Measurements from ENCODE around the gene KLHL17. TPM values are rescaled to one million over a fixed set of nuclear protein-coding genes. Genes with fewer than 3 reads are reported as not detected.

Gene KLHL17
- total and polyA plus RNA-seq, 9 of the 15 experiments (the other 6 are each of a cell fraction or from before 2014, with no cell fraction given), result 0.14 to 84.8 (median 13.0) TPM

DNA sequence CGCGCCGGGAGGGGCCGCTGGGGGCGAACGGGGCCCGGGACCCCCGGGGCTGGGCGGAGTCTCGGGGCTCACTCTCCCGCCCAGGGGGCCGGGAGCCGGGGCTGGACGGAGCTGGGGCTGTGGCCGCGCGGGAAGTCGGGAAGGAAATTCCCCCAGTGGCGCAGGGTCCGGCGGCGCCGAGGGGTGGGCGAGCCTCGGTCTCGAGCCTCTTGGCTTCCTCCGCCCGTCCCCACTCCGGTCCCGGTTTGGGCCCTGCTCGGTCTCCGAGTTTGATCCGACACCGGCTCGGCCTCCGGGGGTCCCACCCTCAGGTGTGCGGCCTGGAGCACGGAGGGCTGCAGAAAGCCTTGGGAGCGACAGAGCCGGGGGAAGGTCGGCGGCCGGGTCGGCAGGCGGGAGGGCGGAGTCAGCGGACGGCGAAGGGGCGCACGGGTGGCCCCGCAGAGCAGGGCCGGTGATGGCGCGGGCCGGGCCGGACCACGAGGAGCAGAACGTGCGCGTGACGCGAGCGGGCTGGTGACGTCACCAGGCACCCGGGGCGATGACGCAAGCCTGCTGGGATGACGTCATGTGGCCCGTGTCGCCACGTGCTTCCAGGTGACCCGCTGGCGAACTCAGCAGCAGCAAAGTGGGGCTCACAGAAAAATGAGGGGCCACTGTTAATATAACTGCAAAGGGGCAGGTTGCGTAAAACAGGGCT, 40.1 kb downstream of the KLHL17 start (continued):
- TF ChIP-seq, protein P1, sequence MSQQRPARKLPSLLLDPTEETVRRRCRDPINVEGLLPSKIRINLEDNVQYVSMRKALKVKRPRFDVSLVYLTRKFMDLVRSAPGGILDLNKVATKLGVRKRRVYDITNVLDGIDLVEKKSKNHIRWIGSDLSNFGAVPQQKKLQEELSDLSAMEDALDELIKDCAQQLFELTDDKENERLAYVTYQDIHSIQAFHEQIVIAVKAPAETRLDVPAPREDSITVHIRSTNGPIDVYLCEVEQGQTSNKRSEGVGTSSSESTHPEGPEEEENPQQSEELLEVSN (IDR thresholded peaks at IDR 0.05; ENCODE audit: borderline replicate concordance in 1 of 2, extremely low read depth in 1 of 2, insufficient read depth in 1 of 2, insufficient read length in 1 of 2, low read depth in 1 of 2, low read length in 1 of 2, poor library complexity in 1 of 2, severe bottlenecking in 1 of 2), result peak; percentile 93 to 98
- TF ChIP-seq ESRRA (IDR thresholded peaks at IDR 0.05; ENCODE audit: borderline replicate concordance, low read depth) (peak; percentile 95), BCL6 (CRISPR knock-in tag; IDR thresholded peaks at IDR 0.05) (no peak), ZNF146 (CRISPR knock-in tag; IDR thresholded peaks at IDR 0.05; ENCODE audit: unreplicated experiment) (no peak), KDM5B (IDR thresholded peaks at IDR 0.05; ENCODE audit: insufficient replicate concordance, low read depth, low read length) (no peak), POU5F1 (IDR thresholded peaks at IDR 0.05; ENCODE audit: borderline replicate concordance, low read depth, low read length, partially characterized antibody) (no peak), ZNF239 (CRISPR knock-in tag; IDR thresholded peaks at IDR 0.05) (no peak), TBL1XR1 (IDR thresholded peaks at IDR 0.05; ENCODE audit: low read length in 2 of 2) (peak; percentile 78 to 99; a peak in 3 of 4 replicates), ZNF184 (CRISPR knock-in tag; IDR thresholded peaks at IDR 0.05) (no peak), SRSF7 (optimal IDR thresholded peaks at IDR 0.05; ENCODE audit: low read depth, low read length) (no peak), ETV6 (IDR thresholded peaks at IDR 0.05; ENCODE audit: borderline replicate concordance in 1 of 2, low read depth in 2 of 2, low read length in 1 of 2) (peak in 1 of 2 experiments; percentile 45; a peak in 1 of 4 replicates), ETV6 (CRISPR knock-in tag; IDR thresholded peaks at IDR 0.05; ENCODE audit: borderline replicate concordance) (peak; percentile 97), SMARCE1 (IDR thresholded peaks at IDR 0.05) (0 out of 2 replicates have a peak, but pooled peaks have one; percentile 43), ZNF133 (CRISPR knock-in tag; IDR thresholded peaks at IDR 0.05) (no peak), BRCA1 (IDR thresholded peaks at IDR 0.05) (no peak), BRCA1 (CRISPR knock-in tag; IDR thresholded peaks at IDR 0.05) (peak; percentile 95; the same call in 1 of the 2 replicates), PYGO2 (tag; IDR thresholded peaks at IDR 0.05) (no peak), SMAD3 (CRISPR knock-in tag; conservative IDR thresholded peaks at IDR 0.05) (no peak), RB1 (IDR thresholded peaks at IDR 0.05; ENCODE audit: low read depth) (peak; percentile 98), SRSF1 (IDR thresholded peaks at IDR 0.05; ENCODE audit: low read depth, low read length) (no peak), ETV5 (CRISPR knock-in tag; IDR thresholded peaks at IDR 0.05; ENCODE audit: low read depth) (peak; percentile 70), LCOR (CRISPR knock-in tag; IDR thresholded peaks at IDR 0.05) (peak; percentile 95), HDGF (IDR thresholded peaks at IDR 0.05) (no peak)
- TF ChIP-seq, protein P2, sequence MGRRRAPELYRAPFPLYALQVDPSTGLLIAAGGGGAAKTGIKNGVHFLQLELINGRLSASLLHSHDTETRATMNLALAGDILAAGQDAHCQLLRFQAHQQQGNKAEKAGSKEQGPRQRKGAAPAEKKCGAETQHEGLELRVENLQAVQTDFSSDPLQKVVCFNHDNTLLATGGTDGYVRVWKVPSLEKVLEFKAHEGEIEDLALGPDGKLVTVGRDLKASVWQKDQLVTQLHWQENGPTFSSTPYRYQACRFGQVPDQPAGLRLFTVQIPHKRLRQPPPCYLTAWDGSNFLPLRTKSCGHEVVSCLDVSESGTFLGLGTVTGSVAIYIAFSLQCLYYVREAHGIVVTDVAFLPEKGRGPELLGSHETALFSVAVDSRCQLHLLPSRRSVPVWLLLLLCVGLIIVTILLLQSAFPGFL (CRISPR knock-in tag; IDR thresholded peaks at IDR 0.05), result peak; percentile 97; the same call in 1 of the 2 replicates
- TF ChIP-seq, protein P3, sequence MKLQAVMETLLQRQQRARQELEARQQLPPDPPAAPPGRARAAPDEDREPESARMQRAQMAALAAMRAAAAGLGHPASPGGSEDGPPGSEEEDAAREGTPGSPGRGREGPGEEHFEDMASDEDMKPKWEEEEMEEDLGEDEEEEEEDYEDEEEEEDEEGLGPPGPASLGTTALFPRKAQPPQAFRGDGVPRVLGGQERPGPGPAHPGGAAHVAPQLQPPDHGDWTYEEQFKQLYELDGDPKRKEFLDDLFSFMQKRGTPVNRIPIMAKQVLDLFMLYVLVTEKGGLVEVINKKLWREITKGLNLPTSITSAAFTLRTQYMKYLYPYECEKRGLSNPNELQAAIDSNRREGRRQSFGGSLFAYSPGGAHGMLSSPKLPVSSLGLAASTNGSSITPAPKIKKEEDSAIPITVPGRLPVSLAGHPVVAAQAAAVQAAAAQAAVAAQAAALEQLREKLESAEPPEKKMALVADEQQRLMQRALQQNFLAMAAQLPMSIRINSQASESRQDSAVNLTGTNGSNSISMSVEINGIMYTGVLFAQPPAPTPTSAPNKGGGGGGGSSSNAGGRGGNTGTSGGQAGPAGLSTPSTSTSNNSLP (IDR thresholded peaks at IDR 0.05; ENCODE audit: borderline replicate concordance, low read depth, low read length), result no peak
